SK-N-SH treated with all-trans-retinoic acid at 6 μM for 48 hours (cell line): ENCODE measurements around the gene KLHL6.

Experiments used
- ATAC-seq: fragments of 200-7000 bp; cut with Tn5 transposase; 3 replicates; pipeline ENCODE4 v1.9.1; 2020; ENCODE audit warnings: mild to moderate bottlenecking, moderate library complexity
- ARNTL ChIP-seq: fragments of 450-650 bp; formaldehyde crosslinking; IDR thresholded peaks from 2 replicates; pipeline ENCODE4 v1.5.0; 2020; ENCODE audit warnings: low read depth, mild to moderate bottlenecking, moderate library complexity, borderline replicate concordance
- BACH2 ChIP-seq: fragments of 250-450 bp; sonication (Bioruptor Pico); IDR thresholded peaks from 2 replicates; pipeline ENCODE4 v1.9.0; 2021; ENCODE audit warnings: mild to moderate bottlenecking, borderline replicate concordance
- CREB5 ChIP-seq: fragments of 250-450 bp; sonication (Bioruptor Pico); IDR thresholded peaks from 2 replicates; pipeline ENCODE4 v1.5.1; 2020; ENCODE audit warnings: low read depth, mild to moderate bottlenecking, moderate library complexity
- CSDC2 ChIP-seq: fragments of 250-450 bp; sonication (Bioruptor Pico); IDR thresholded peaks from 2 replicates; pipeline ENCODE4 v1.5.0; 2020; ENCODE audit warnings: mild to moderate bottlenecking, moderate library complexity
- ESRRG ChIP-seq: fragments of 250-450 bp; sonication (Bioruptor Pico); IDR thresholded peaks from 2 replicates; pipeline ENCODE4 v1.6.1; 2021; ENCODE audit warnings: mild to moderate bottlenecking
- GLIS3 ChIP-seq: fragments of 250-450 bp; sonication (Bioruptor Pico); IDR thresholded peaks from 2 replicates; pipeline ENCODE4 v1.5.0; 2020; ENCODE audit warnings: mild to moderate bottlenecking, moderate library complexity
- ISL1 ChIP-seq: fragments of 250-450 bp; sonication (Bioruptor Pico); IDR thresholded peaks from 2 replicates; pipeline ENCODE4 v2.1.2; 2022; ENCODE audit warnings: mild to moderate bottlenecking, moderate library complexity
- PPARA ChIP-seq: fragments of 250-450 bp; sonication (Bioruptor Pico); IDR thresholded peaks from 2 replicates; pipeline ENCODE4 v1.5.0; 2020; ENCODE audit warnings: mild to moderate bottlenecking, borderline replicate concordance
- RARB ChIP-seq: fragments of 250-450 bp; sonication (Bioruptor Pico); IDR thresholded peaks from 2 replicates; pipeline ENCODE4 v1.8.0; 2021; ENCODE audit warnings: mild to moderate bottlenecking, moderate library complexity
- SNAI2 ChIP-seq: fragments of 250-450 bp; sonication (Bioruptor Pico); IDR thresholded peaks from 2 replicates; pipeline ENCODE4 v1.5.0; 2020; ENCODE audit warnings: mild to moderate bottlenecking, moderate library complexity
- TCF4 ChIP-seq: fragments of 250-450 bp; sonication (Bioruptor Pico); IDR thresholded peaks from 2 replicates; pipeline ENCODE4 v1.8.0; 2021; ENCODE audit warnings: mild to moderate bottlenecking, moderate library complexity, borderline replicate concordance
- TOX ChIP-seq: fragments of 250-450 bp; sonication (Bioruptor Pico); IDR thresholded peaks from 2 replicates; pipeline ENCODE4 v1.8.0; 2021; ENCODE audit warnings: mild to moderate bottlenecking, moderate library complexity, borderline replicate concordance
- ZC3H10 ChIP-seq: fragments of 250-450 bp; sonication (Bioruptor Pico); IDR thresholded peaks from 2 replicates; pipeline ENCODE4 v1.5.1; 2021; ENCODE audit warnings: mild to moderate bottlenecking, moderate library complexity
- ZFP3 ChIP-seq: fragments of 250-450 bp; sonication (Bioruptor Pico); IDR thresholded peaks from 2 replicates; pipeline ENCODE4 v1.5.0; 2020; ENCODE audit warnings: mild to moderate bottlenecking, moderate library complexity
- ZFP30 ChIP-seq: fragments of 450-650 bp; formaldehyde crosslinking; IDR thresholded peaks from 2 replicates; pipeline ENCODE4 v1.5.0; 2022; ENCODE audit warnings: mild to moderate bottlenecking, moderate library complexity
- ZNF565 ChIP-seq: fragments of 450-650 bp; formaldehyde crosslinking; conservative IDR thresholded peaks from 2 replicates; pipeline ENCODE4 v1.5.0; 2020; ENCODE audit warnings: low read depth, mild to moderate bottlenecking, moderate library complexity
- ZNF70 ChIP-seq: fragments of 450-650 bp; formaldehyde crosslinking; IDR thresholded peaks from 2 replicates; pipeline ENCODE4 v1.5.0; 2020; ENCODE audit warnings: mild to moderate bottlenecking, moderate library complexity
- ZNF8 ChIP-seq: fragments of 450-650 bp; formaldehyde crosslinking; IDR thresholded peaks from 2 replicates; pipeline ENCODE4 v1.5.0; 2020; ENCODE audit warnings: mild to moderate bottlenecking, moderate library complexity
- TF ChIP-seq, protein P1 (sequence below): fragments of 250-450 bp; sonication (Bioruptor Pico); IDR thresholded peaks from 2 replicates; pipeline ENCODE4 v1.8.0; 2021; ENCODE audit warnings: low read depth, mild to moderate bottlenecking, moderate library complexity, borderline replicate concordance
- TF ChIP-seq, protein P2 (sequence below): fragments of 250-450 bp; sonication (Bioruptor Pico); IDR thresholded peaks from 2 replicates; pipeline ENCODE4 v1.5.0; 2020; ENCODE audit warnings: mild to moderate bottlenecking, moderate library complexity
- TF ChIP-seq, protein P3 (sequence below): fragments of 250-450 bp; sonication (Bioruptor Pico); IDR thresholded peaks from 2 replicates; pipeline ENCODE4 v1.5.1; 2021; ENCODE audit warnings: mild to moderate bottlenecking, moderate library complexity

KLHL6 gene

DNA sequence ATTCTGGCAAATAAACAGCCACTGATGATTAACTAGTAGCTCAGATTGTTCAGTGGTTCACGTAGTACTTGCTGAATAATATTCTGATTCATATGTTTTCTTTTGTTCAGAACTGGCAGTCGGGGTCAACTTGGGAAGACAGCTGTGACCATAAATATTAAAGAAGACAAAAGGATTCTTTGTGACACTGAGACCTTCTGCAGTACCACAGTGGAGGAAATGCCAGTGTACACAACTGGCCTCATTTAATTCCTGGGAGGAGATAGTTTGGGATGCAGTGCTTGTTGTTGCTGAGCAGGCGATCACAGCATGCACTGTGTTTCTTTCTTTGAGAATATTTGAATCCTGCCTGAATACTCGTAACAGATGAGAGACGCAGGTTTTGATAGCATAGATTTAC lies 100.4 kb downstream of the KLHL6 start:
- ATAC-seq, result no peak
- TF ChIP-seq GLIS3 (CRISPR knock-in tag) (no peak), TOX (CRISPR knock-in tag) (no peak), ZFP30 (no peak), CSDC2 (CRISPR knock-in tag) (no peak), ZNF70 (no peak), ZFP3 (no peak), ZC3H10 (no peak), PPARA (no peak), ESRRG (no peak), ISL1 (CRISPR knock-in tag) (no peak)
- TF ChIP-seq, all 23 proteins: peak for 0

- no peak for ATAC-seq
- TF ChIP-seq ZNF565 (CRISPR knock-in tag) (no peak), ZC3H10 (no peak), ZNF70 (no peak), ZFP30 (no peak), SNAI2 (CRISPR knock-in tag) (no peak), GLIS3 (CRISPR knock-in tag) (no peak), ZNF8 (CRISPR knock-in tag) (no peak), ARNTL (CRISPR knock-in tag) (no peak), CSDC2 (CRISPR knock-in tag) (no peak), CREB5 (no peak), ESRRG (no peak), ISL1 (CRISPR knock-in tag) (no peak), BACH2 (no peak), ZFP3 (no peak), RARB (CRISPR knock-in tag) (no peak), TOX (CRISPR knock-in tag) (no peak)
- TF ChIP-seq, protein P1, sequence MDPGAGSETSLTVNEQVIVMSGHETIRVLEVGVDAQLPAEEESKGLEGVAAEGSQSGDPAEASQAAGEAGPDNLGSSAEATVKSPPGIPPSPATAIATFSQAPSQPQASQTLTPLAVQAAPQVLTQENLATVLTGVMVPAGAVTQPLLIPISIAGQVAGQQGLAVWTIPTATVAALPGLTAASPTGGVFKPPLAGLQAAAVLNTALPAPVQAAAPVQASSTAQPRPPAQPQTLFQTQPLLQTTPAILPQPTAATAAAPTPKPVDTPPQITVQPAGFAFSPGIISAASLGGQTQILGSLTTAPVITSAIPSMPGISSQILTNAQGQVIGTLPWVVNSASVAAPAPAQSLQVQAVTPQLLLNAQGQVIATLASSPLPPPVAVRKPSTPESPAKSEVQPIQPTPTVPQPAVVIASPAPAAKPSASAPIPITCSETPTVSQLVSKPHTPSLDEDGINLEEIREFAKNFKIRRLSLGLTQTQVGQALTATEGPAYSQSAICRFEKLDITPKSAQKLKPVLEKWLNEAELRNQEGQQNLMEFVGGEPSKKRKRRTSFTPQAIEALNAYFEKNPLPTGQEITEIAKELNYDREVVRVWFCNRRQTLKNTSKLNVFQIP (CRISPR knock-in tag), result no peak
Observed at GRCh38 chr3:183454064-183454463, 101.4 kb downstream of the KLHL6 start.

GRCh38 chr3:183449791-183450190 lies 105.7 kb downstream of the KLHL6 start:
- no peak for ATAC-seq
- TF ChIP-seq, protein P2, sequence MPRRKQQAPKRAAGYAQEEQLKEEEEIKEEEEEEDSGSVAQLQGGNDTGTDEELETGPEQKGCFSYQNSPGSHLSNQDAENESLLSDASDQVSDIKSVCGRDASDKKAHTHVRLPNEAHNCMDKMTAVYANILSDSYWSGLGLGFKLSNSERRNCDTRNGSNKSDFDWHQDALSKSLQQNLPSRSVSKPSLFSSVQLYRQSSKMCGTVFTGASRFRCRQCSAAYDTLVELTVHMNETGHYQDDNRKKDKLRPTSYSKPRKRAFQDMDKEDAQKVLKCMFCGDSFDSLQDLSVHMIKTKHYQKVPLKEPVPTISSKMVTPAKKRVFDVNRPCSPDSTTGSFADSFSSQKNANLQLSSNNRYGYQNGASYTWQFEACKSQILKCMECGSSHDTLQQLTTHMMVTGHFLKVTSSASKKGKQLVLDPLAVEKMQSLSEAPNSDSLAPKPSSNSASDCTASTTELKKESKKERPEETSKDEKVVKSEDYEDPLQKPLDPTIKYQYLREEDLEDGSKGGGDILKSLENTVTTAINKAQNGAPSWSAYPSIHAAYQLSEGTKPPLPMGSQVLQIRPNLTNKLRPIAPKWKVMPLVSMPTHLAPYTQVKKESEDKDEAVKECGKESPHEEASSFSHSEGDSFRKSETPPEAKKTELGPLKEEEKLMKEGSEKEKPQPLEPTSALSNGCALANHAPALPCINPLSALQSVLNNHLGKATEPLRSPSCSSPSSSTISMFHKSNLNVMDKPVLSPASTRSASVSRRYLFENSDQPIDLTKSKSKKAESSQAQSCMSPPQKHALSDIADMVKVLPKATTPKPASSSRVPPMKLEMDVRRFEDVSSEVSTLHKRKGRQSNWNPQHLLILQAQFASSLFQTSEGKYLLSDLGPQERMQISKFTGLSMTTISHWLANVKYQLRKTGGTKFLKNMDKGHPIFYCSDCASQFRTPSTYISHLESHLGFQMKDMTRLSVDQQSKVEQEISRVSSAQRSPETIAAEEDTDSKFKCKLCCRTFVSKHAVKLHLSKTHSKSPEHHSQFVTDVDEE, result no peak
- TF ChIP-seq PPARA, result no peak
- TF ChIP-seq ZNF8 (CRISPR knock-in tag), result no peak
- no peak for TF ChIP-seq GLIS3 (CRISPR knock-in tag)
- no peak for TF ChIP-seq BACH2
- no peak for TF ChIP-seq RARB (CRISPR knock-in tag)
- no peak for TF ChIP-seq CSDC2 (CRISPR knock-in tag)
- TF ChIP-seq, protein P1 (CRISPR knock-in tag), result no peak
- TF ChIP-seq, protein P3, sequence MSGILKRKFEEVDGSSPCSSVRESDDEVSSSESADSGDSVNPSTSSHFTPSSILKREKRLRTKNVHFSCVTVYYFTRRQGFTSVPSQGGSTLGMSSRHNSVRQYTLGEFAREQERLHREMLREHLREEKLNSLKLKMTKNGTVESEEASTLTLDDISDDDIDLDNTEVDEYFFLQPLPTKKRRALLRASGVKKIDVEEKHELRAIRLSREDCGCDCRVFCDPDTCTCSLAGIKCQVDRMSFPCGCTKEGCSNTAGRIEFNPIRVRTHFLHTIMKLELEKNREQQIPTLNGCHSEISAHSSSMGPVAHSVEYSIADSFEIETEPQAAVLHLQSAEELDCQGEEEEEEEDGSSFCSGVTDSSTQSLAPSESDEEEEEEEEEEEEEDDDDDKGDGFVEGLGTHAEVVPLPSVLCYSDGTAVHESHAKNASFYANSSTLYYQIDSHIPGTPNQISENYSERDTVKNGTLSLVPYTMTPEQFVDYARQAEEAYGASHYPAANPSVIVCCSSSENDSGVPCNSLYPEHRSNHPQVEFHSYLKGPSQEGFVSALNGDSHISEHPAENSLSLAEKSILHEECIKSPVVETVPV, result no peak
- no peak for TF ChIP-seq TOX (CRISPR knock-in tag)
- no peak for TF ChIP-seq TCF4 (CRISPR knock-in tag)
- TF ChIP-seq CREB5, result no peak
- no peak for TF ChIP-seq SNAI2 (CRISPR knock-in tag)
